Lower leg skin (tissue), 3 donors: ENCODE measurements around the gene SFI1.
"Not testable (repeated sequence)": the region's sequence is repeated elsewhere in the genome, so short reads cannot be mapped to it uniquely, and the experiment has no call there.

ENCODE experiments used
- CTCF ChIP-seq, 3 donors: fragments of 450-650 bp; IDR thresholded peaks; one replicate each; pipeline ENCODE4 v1.5.1; 2016; ENCODE audit warnings: antibody characterized with exemption in 3 of 3, mild to moderate bottlenecking in 3 of 3, moderate library complexity in 2 of 3
- POLR2A ChIP-seq, 2 donors: fragments of 450-650 bp; IDR thresholded peaks; one replicate each; pipeline ENCODE4 v1.6.1; 2016 to 2017; ENCODE audit warnings: antibody characterized with exemption in 2 of 2, mild to moderate bottlenecking in 1 of 2, moderate library complexity in 1 of 2

- not testable (repeated sequence) for TF ChIP-seq CTCF, POLR2A (IDR thresholded peaks at IDR 0.05)
Observed at GRCh38 chr22:31660860-31661341, 164.6 kb downstream of the SFI1 start.
